Suppressor macrophage treated with lipopolysaccharide for 1 hour (primary cell): ENCODE results near the gene ADAM10.
A peak's percentile ranks its signal among the peaks of the same experiment; 100 is the strongest.

Experiments
- DNase-seq, 3 donors: peaks; one replicate each; pipeline ENCODE4 v3.0.0-alpha.2; 2020 to 2022

Gene ADAM10

GRCh38 chr15:58752716-58753115 lies 3.2 kb upstream of the ADAM10 start:
- DNase-seq = no peak

DNA sequence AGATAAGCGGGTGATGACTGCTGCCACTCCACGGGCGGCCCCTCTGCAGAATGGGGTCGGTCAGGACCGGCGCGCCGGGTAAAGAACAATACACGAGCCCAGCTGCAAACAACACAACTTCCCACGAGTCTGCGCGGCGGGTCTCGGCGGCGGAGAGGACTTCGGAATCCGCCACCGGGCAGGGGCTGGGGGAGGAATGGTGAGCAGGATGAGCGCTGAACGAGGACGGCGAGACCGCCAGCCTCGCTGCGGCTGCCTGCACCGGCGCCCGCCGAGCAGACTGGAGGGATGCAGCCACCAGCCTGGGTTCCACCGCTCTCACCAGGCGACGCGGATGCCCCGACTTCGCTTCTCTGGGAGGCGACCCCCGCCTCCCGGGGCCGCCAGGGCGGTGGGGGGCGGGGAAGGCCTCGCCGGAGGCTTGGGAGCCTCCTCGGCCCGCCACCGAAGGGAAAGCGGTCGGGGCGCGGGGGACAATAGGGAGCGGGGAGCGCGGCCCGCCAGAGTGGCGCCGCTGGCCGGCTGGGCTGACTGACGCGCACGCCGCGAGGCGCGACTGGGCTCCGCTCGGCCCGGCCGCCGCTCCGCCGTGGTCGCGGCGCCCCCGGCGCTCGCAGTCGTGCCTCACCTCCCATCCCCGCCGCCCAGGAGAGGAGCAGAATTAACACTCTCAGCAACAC lies 515 bp downstream of the ADAM10 start:
- peak; percentile 40 to 76 (median 51) for DNase-seq

GRCh38 chr15:58748040-58748851 lies 1.3 kb downstream of the ADAM10 start:
- peak in 2 of 3 donors; percentile 24 to 43 for DNase-seq

- DNase-seq = no peak
Observed at GRCh38 chr15:58746174-58746573, 3.3 kb downstream of the ADAM10 start.

DNA sequence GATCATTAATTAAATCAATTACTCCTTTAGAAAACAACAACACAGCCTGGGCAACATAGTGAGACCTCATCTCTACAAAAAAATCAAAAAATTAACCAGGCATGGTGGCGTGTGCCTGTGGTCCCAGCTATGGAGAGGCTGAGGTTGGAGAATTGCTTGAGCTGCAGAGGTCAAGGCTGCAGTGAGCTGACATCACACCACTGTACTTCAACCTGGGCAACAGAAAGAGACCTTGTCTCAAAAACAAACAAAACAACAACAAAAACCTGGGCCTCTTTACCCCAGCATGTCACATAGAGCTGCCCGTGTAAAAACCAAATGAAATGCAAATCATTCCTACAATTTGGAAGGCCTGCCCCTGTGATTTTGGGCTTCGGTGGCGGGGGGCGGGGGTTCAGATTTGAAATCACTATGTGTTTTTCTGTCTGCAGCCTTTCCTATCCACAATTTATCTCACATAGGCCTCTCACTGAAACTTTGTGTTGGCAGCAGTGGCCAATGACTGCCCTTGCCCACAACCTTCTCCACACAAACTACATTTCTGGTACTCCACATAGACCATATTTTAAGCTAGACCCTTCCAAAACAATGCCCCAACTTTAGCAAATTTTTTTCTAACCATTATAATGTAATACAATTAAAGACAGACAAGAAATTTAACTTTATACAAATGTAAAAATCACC lies 6.5 kb downstream of the ADAM10 start:
- DNase-seq = no peak

DNA sequence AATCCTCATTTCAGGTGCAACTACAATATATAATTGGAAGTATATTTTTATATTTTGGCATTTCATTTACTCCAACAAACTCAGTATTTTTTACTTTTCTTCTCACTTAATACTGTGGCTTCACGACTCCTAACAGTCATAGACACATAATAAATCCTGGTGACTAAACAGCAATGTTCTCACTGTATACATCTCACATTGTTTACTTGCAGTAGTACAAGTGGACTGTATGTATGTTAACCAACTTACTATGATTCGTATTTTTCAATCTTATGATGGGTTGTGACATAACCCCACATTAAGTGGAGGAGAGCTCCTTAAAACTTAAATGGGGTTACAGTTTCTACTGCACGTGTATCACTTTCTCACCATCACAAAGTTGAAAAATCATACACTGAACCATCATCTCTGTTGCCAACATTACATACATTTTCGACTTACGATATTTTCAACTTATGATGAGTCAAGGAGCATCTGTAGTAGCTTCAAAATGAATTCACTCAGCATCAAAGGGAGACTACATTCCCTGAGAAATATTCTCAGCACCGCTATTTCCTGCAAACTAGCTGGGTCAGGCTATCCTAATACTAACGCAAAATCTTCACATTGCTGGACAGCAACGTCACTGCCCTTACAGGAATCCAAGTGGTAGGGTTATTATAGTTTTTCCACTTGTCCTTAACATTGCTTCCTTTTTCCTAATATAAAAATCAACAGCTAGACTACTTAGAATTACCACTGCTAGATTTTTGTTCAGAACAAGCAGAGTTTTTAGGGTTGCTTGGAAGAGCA lies 7.3 kb downstream of the ADAM10 start:
- peak in 1 of 3 donors; percentile 23 for DNase-seq

DNA sequence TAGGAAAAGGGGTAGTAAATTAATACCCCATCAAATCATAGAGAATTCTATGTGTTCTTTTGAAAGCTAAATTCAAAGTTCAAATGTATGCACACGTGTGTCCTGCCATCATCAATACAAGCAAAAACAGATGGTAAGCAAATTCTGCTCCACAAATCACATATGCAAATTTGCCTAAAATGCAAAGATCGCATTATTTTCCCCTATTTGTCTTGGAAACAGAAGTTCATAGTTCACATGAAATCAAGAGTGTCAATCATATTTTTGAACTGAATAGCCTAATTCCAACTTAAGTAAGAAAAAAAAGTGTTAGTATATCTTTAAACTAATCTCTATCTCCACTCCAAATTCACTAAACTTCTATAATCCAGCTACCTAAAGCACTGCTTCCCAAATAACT lies 8.5 kb downstream of the ADAM10 start:
- peak in 1 of 3 donors; percentile 33 for DNase-seq

DNA sequence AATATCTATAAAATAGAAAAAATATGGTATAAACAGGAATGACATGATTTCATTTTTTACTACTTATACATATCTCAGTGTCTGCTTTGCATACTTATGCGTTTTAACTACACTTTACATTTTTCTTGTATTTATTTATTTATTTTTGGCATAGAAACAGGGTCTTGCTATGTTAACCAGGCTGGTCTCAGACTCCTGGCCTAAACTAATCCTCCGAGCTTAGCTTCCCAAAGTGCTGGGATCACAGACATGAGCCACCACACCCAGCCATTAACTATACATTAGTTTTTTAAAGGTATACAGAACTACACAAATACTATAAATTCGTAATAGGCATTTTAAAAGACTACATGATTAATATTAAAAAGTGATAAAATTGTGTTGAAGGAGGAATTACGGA lies 9.1 kb downstream of the ADAM10 start:
- no peak for DNase-seq

GRCh38 chr15:58738046-58738707 lies 11.3 kb downstream of the ADAM10 start:
- peak; percentile 53 to 91 (median 90) for DNase-seq

- DNase-seq = no peak
Observed at GRCh38 chr15:58737298-58737697, 12.2 kb downstream of the ADAM10 start.

DNA sequence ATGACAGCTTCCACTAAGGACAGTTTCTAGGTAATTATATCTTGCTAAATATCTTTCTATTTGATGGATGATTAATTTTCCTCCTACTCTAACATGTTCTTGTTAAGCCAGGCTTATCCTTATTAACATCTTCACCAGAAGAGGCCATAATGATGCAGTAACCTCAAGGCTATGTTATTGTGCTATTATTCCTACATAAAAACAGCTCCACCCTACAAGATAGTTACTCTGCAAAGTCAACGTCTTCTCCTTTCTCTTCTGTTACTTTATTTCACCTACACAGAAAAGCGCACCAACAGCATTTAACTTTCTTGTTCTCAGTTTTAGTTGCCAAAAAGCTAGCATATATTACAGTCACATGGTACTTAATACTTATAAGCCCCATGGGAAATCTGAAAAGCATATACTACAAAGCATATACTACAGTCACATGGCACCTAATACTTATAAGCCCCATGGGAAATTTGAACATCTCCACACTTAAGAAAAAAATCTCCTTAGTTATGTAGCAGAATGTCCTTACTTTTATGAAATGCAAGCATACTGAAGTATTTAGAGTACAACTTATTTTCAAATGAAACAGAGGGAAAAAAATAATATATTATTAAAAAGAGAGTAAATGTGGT lies 13.4 kb downstream of the ADAM10 start:
- no peak for DNase-seq

- DNase-seq = no peak
Observed at GRCh38 chr15:58734859-58735258, 14.6 kb downstream of the ADAM10 start.

DNA sequence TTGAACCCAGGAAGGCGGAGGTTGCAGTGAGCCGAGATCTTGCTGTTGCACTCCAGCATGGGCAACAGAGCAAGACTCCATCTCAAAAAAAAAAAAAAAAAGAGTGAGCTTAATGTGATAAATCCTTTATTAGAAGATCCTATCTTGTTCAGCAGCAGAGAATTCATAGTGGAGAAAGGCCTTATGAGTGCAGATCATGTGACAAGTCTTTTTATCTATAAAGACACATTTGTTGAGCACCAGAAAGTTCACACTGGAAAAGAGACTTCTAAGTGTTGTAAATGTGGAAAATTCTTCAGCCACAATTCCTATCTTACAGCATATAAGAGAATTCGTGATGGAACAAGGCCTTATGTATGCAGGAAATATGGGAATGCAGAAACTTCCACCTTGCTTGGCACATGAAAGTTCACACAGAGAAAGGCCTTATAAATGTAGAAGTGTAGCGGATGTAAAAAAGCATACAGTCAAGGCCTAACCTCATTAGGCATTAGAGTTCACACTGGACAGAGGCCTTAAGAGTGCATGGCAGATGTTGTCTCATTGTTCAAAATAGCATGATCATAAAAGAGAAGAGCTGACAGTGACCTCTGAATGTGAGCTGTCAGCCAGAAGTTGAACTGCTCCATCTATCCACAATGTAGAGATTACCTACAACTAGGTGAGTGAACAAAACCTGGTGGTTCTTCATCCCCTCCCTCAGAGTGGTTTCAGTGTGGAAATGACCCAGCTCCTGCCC lies 16.7 kb downstream of the ADAM10 start:
- DNase-seq = no peak

- DNase-seq = peak; percentile 70 to 78 (median 71)
Observed at GRCh38 chr15:58731756-58732535, 17.6 kb downstream of the ADAM10 start.

DNA sequence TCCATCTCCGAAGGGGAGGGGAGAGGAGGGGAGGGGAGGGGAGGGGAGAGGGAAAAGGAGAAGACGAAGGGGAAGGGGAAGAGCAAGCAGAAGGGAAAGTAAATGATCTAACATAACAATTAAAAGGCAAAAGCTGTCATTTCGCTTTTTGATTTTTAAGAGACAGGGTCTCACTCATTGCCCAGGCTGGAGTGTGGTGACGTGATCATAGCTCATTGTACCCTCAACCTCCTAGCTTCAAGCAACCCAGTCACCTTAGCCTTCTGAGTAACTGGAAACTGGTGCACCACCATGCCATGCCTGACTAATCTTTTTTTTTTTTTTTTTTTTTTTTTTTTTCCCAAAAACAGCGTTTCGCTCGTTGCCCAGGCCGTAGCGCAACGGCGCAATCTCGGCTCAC lies 22.6 kb downstream of the ADAM10 start:
- peak; percentile 41 to 57 (median 54) for DNase-seq

DNA sequence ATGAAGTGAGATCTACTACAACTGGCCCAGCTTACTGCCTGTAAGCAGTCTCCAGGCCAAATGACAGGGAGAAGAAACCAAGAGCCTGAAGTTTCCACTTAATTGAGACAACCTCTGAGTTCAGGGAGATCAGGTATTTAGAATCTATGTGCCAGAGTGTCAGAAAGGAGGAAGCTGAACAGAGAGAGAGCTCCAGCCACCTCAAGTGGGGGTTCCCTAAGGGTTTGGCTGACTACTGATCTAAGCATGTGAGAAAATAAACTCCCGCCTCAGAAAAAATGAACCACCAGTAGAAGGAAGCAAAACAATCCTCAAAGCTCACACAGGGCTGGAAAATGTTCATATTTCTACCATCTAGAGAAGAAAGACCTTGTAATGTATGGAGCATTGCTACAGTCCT lies 25.0 kb downstream of the ADAM10 start:
- peak; percentile 69 to 74 (median 73) for DNase-seq

- no peak for DNase-seq
Observed at GRCh38 chr15:58717357-58717756, 32.1 kb downstream of the ADAM10 start.

DNA sequence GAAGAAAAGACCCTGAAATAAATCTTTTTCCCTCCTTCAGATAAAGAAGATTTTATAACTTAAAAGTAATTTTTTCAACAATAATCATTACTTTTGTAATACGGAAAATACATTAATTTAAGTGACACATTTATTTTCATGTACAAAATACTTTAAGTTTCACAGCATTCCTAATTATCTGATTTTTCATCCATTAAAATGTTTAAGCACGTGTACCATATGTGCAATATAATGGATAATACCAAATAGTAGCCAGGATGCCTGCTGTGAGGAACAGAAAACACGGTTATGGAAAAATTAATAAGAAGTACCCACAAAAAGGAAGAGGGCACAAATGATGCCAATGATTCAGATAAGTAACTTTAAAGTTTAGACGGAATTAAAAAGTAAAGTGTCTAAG lies 33.5 kb downstream of the ADAM10 start:
- DNase-seq = no peak

- DNase-seq = no peak
Observed at GRCh38 chr15:58715266-58715917, 34.1 kb downstream of the ADAM10 start.

- no peak for DNase-seq
Observed at GRCh38 chr15:58710701-58711100, 38.8 kb downstream of the ADAM10 start.
